IMR-90 (cell line): Measurements from ENCODE around the gene TSPEAR. TPM values are rescaled to one million over a fixed set of nuclear protein-coding genes. Genes with fewer than 3 reads are reported as not detected.

Source experiments
- ATAC-seq: fragments of 200-7000 bp; cut with Tn5 transposase; 2 replicates; pipeline ENCODE4 v1.9.1; 2020; ENCODE audit warnings: low read depth, mild to moderate bottlenecking, moderate library complexity
- BruUV-seq: library from RNA; stranded (reverse); fragments of 400-500 nt; replicated peaks from 2 replicates; lab custom pipeline; 2021; lab: Mats Ljungman, UMichigan
- CTCF ChIA-PET: fragments of 300-600 bp; formaldehyde crosslinking; extraction: SDS; loops from one replicate; lab custom pipeline; 2021; ENCODE audit warnings: antibody characterized with exemption; lab: Yijun Ruan, JAX
- POLR2A ChIA-PET: fragments of 300-600 bp; sonication (Branson Sonifier 250); formaldehyde crosslinking; loops from one replicate; lab custom pipeline; 2022; ENCODE audit warnings: antibody characterized with exemption; ENCODE audit not compliant: unreplicated experiment; lab: Charles Lee
- DNase-seq: peaks from one replicate; pipeline ENCODE4 v3.0.0; 2013
- H2AFZ ChIP-seq: replicated peaks from 2 replicates; pipeline ENCODE3; 2013; ENCODE audit warnings: low read length, mild to moderate bottlenecking; ENCODE audit not compliant: poor library complexity
- H2AK5ac ChIP-seq: 2 replicates; pipeline ENCODE4 v1.6.1; 2013; ENCODE audit warnings: low read depth, low read length, inconsistent platforms
- H2AK9ac ChIP-seq: replicated peaks from 2 replicates; pipeline ENCODE3; 2013; ENCODE audit warnings: mild to moderate bottlenecking, low read depth, low read length, moderate library complexity; ENCODE audit not compliant: poor library complexity
- H2BK120ac ChIP-seq: 2 replicates; pipeline ENCODE4 v1.6.1; 2013; ENCODE audit warnings: low read depth, low read length, inconsistent platforms
- H2BK15ac ChIP-seq: 3 replicates; pipeline ENCODE4 v1.6.1; 2013; ENCODE audit warnings: low read depth, low read length, inconsistent platforms
- H2BK20ac ChIP-seq: 2 replicates; pipeline ENCODE4 v1.6.1; 2013; ENCODE audit warnings: low read depth, mild to moderate bottlenecking, inconsistent platforms, low read length, moderate library complexity
- H2BK5ac ChIP-seq: 2 replicates; pipeline ENCODE4 v1.6.1; 2013; ENCODE audit warnings: mild to moderate bottlenecking, low read depth, low read length, inconsistent platforms; ENCODE audit not compliant: poor library complexity, severe bottlenecking
- H3K14ac ChIP-seq: replicated peaks from 2 replicates; pipeline ENCODE4 v1.6.1; 2013; ENCODE audit warnings: low read depth, low read length, inconsistent platforms
- H3K18ac ChIP-seq: 2 replicates; pipeline ENCODE4 v1.6.1; 2013; ENCODE audit warnings: low read depth, low read length, control low read depth
- H3K23ac ChIP-seq: 2 replicates; pipeline ENCODE4 v1.6.1; 2013; ENCODE audit warnings: low read depth, low read length, inconsistent platforms
- H3K27ac ChIP-seq: 2 replicates; pipeline ENCODE4 v1.5.1; 2013; ENCODE audit warnings: mild to moderate bottlenecking, control low read depth, low read length; ENCODE audit not compliant: insufficient read depth
- H3K27me3 ChIP-seq: 2 replicates; pipeline ENCODE4 v1.6.1; 2013; ENCODE audit warnings: low read length; ENCODE audit not compliant: control insufficient read depth, insufficient read depth
- H3K36me3 ChIP-seq: 2 replicates; pipeline ENCODE4 v1.6.1; 2013; ENCODE audit warnings: low read length, mixed read lengths; ENCODE audit not compliant: control insufficient read depth, insufficient read depth
- H3K4ac ChIP-seq: 2 replicates; pipeline ENCODE4 v1.6.1; 2013; ENCODE audit warnings: low read depth, low read length, inconsistent platforms
- H3K4me1 ChIP-seq: 2 replicates; pipeline ENCODE4 v1.6.1; 2013; ENCODE audit warnings: low read length, mixed read lengths; ENCODE audit not compliant: control insufficient read depth, insufficient read depth
- H3K4me2 ChIP-seq: 2 replicates; pipeline ENCODE4 v1.6.1; 2013; ENCODE audit warnings: low read depth, mild to moderate bottlenecking, control low read depth, low read length, moderate library complexity
- H3K4me3 ChIP-seq: 2 replicates; pipeline ENCODE4 v1.5.1; 2013; ENCODE audit warnings: low read depth, mild to moderate bottlenecking, control low read depth, low read length, moderate library complexity; ENCODE audit not compliant: insufficient read depth
- H3K56ac ChIP-seq: 2 replicates; pipeline ENCODE4 v1.6.1; 2013; ENCODE audit warnings: low read length, inconsistent platforms; ENCODE audit not compliant: insufficient read depth; ENCODE audit errors: extremely low read depth
- H3K79me1 ChIP-seq, 2 experiments: 2 replicates each; pipeline ENCODE4 v1.6.1; 2013; ENCODE audit warnings: low read length in 2 of 2, inconsistent platforms in 1 of 2, low read depth in 1 of 2
- H3K9ac ChIP-seq: 2 replicates; pipeline ENCODE4 v1.6.1; 2013; ENCODE audit warnings: low read depth, low read length, control low read depth
- H3K9me1 ChIP-seq: 2 replicates; pipeline ENCODE4 v1.6.1; 2013; ENCODE audit warnings: low read length, inconsistent platforms; ENCODE audit not compliant: insufficient read depth
- H3K9me3 ChIP-seq: 2 replicates; pipeline ENCODE4 v1.6.1; 2013; ENCODE audit warnings: low read length; ENCODE audit not compliant: control insufficient read depth, insufficient read depth
- H4K20me1 ChIP-seq: 2 replicates; pipeline ENCODE4 v1.6.1; 2013; ENCODE audit warnings: low read length, inconsistent platforms; ENCODE audit not compliant: insufficient read depth
- H4K5ac ChIP-seq: 2 replicates; pipeline ENCODE4 v1.6.1; 2013; ENCODE audit warnings: mild to moderate bottlenecking, low read depth, low read length, control low read depth
- H4K8ac ChIP-seq, 2 experiments: 2 replicates each; pipeline ENCODE4 v1.6.1; 2013; ENCODE audit warnings: low read depth in 2 of 2, low read length in 2 of 2, control low read depth in 1 of 2, inconsistent platforms in 1 of 2
- H4K91ac ChIP-seq: 2 replicates; pipeline ENCODE4 v1.6.1; 2013; ENCODE audit warnings: low read depth, low read length, inconsistent platforms; ENCODE audit not compliant: insufficient read depth
- BHLHE40 ChIP-seq: fragments of 150-350 bp; IDR thresholded peaks from 2 replicates; pipeline ENCODE4 v1.6.1; 2016; ENCODE audit warnings: mild to moderate bottlenecking, low read depth, low read length
- CHD1 ChIP-seq: IDR thresholded peaks from 2 replicates; pipeline ENCODE4 v1.6.1; 2012; ENCODE audit warnings: low read depth, low read length, improper control_type of control experiment
- CTCF ChIP-seq: conservative IDR thresholded peaks from 2 replicates; pipeline ENCODE4 v1.5.1; 2012; ENCODE audit warnings: mild to moderate bottlenecking, low read depth, low read length, improper control_type of control experiment
- FOS ChIP-seq: fragments of 150-350 bp; IDR thresholded peaks from 2 replicates; pipeline ENCODE4 v1.6.1; 2016; ENCODE audit warnings: low read depth, low read length
- MAZ ChIP-seq: IDR thresholded peaks from 2 replicates; pipeline ENCODE4 v1.6.1; 2012; ENCODE audit warnings: low read depth, mild to moderate bottlenecking, low read length, improper control_type of control experiment, moderate library complexity, borderline replicate concordance
- MXI1 ChIP-seq: IDR thresholded peaks from 2 replicates; pipeline ENCODE4 v1.6.1; 2012; ENCODE audit warnings: low read depth, mild to moderate bottlenecking, low read length, moderate library complexity, borderline replicate concordance
- NFE2L2 ChIP-seq: fragments of 150-350 bp; IDR thresholded peaks from 2 replicates; pipeline ENCODE4 v1.6.1; 2016; ENCODE audit warnings: low read depth, mild to moderate bottlenecking, low read length
- POLR2A ChIP-seq: IDR thresholded peaks from 2 replicates; pipeline ENCODE4 v1.6.1; 2012; ENCODE audit warnings: mild to moderate bottlenecking, low read depth, low read length
- RAD21 ChIP-seq: IDR thresholded peaks from 2 replicates; pipeline ENCODE4 v1.6.1; 2012; ENCODE audit warnings: low read length, improper control_type of control experiment
- RCOR1 ChIP-seq: IDR thresholded peaks from 2 replicates; pipeline ENCODE4 v1.6.1; 2012; ENCODE audit warnings: mild to moderate bottlenecking, low read length, improper control_type of control experiment; ENCODE audit not compliant: insufficient replicate concordance
- RFX5 ChIP-seq: IDR thresholded peaks from 2 replicates; pipeline ENCODE4 v1.8.0; 2012; ENCODE audit warnings: low read depth, mild to moderate bottlenecking, low read length, moderate library complexity
- SMC3 ChIP-seq: fragments of 150-350 bp; IDR thresholded peaks from 2 replicates; pipeline ENCODE4 v1.6.1; 2016; ENCODE audit warnings: low read depth, mild to moderate bottlenecking, antibody characterized with exemption, low read length, moderate library complexity
- WGBS, 2 experiments: methylation state at CpG; one replicate each; pipeline versions ENCODE4 v1.1.5 to v1.1.7; 2013; ENCODE audit warnings: missing lambda C conversion rate in 2 of 2; ENCODE audit not compliant: insufficient read length in 1 of 2; ENCODE audit errors: extremely low coverage in 2 of 2; 5-methylcytosine and 5-hydroxymethylcytosine counted together
- dilution Hi-C: fragments of 300-500 bp; cut with HindIII; formaldehyde crosslinking; loops from one replicate; pipeline ENCODE4 v1.14.3; 2018; ENCODE audit warnings: low sequenced_read_pairs; ENCODE audit not compliant: unreplicated experiment
- in situ Hi-C: fragments of 300-500 bp; cut with MboI; formaldehyde crosslinking; loops from 3 replicates; pipeline ENCODE4 v1.14.3; 2019; ENCODE audit warnings: low sequenced_read_pairs, inconsistent platforms, mixed read lengths
- intact Hi-C: fragments of 100-400 bp; cut with micrococcal nuclease; formaldehyde crosslinking; loops from 2 replicates; pipeline ENCODE4 v1.10.0; 2022
- polyA plus RNA-seq, 3 experiments: library from polyadenylated mRNA; depleted of rRNA; stranded (reverse); fragments of >200 nt; gene quantifications; 2 replicates each; pipeline ENCODE4 v1.2.3, GENCODE V29; 2012; ENCODE audit warnings: low replicate concordance in 1 of 3
- total RNA-seq: library from RNA; depleted of rRNA; stranded (reverse); fragments of >200 nt; gene quantifications from 2 replicates; pipeline ENCODE4 v1.2.3, GENCODE V29; 2012
- TF ChIP-seq, protein P1 (sequence below): fragments of 150-350 bp; IDR thresholded peaks from 2 replicates; pipeline ENCODE4 v1.6.1; 2017; ENCODE audit warnings: mild to moderate bottlenecking, antibody characterized with exemption, low read length, low read depth
- TF ChIP-seq, protein P2 (sequence below): fragments of 150-350 bp; IDR thresholded peaks from 2 replicates; pipeline ENCODE4 v1.6.1; 2016; ENCODE audit warnings: low read depth, mild to moderate bottlenecking, low read length, moderate library complexity, borderline replicate concordance

Gene TSPEAR
- total and polyA plus RNA-seq, 2 of the 4 experiments (the other 2 are of a cell fraction) = not detected

- H3K9me3 ChIP-seq = no peaks in the 10 kb centered on the region
- no peak overlapping the region for H2BK5ac ChIP-seq
- H2AK5ac ChIP-seq = no peak overlapping the region
- no peak overlapping the region for H2BK120ac ChIP-seq
- H3K79me1 ChIP-seq = no peaks in the 10 kb centered on the region
- peaks cover 16% of the 10 kb centered on the region for H3K27me3 ChIP-seq
- H2AK9ac ChIP-seq = no peak overlapping the region
- ATAC-seq = no peak; the same call in 1 of the 2 replicates
- H3K9ac ChIP-seq = no peak overlapping the region
- no peaks in the 10 kb centered on the region for H3K4me1 ChIP-seq
- no peak overlapping the region for H4K91ac ChIP-seq
- no peak overlapping the region for H3K27ac ChIP-seq
- POLR2A ChIA-PET = no interaction called here
- H3K23ac ChIP-seq = no peak overlapping the region
- H3K18ac ChIP-seq = no peak overlapping the region
- no peak overlapping the region for H4K5ac ChIP-seq
- H3K4ac ChIP-seq = no peak overlapping the region
- TF ChIP-seq RCOR1 = no peak
- TF ChIP-seq NFE2L2 = no peak
- TF ChIP-seq RFX5 = no peak
- no peak for TF ChIP-seq MAZ
- TF ChIP-seq MXI1 = no peak
- no peak for TF ChIP-seq CHD1
- no peak for TF ChIP-seq SMC3
- no peak for TF ChIP-seq RAD21
- no peak for TF ChIP-seq BHLHE40
- TF ChIP-seq, protein P1, sequence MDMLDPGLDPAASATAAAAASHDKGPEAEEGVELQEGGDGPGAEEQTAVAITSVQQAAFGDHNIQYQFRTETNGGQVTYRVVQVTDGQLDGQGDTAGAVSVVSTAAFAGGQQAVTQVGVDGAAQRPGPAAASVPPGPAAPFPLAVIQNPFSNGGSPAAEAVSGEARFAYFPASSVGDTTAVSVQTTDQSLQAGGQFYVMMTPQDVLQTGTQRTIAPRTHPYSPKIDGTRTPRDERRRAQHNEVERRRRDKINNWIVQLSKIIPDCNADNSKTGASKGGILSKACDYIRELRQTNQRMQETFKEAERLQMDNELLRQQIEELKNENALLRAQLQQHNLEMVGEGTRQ = no peak
- TF ChIP-seq, protein P2, sequence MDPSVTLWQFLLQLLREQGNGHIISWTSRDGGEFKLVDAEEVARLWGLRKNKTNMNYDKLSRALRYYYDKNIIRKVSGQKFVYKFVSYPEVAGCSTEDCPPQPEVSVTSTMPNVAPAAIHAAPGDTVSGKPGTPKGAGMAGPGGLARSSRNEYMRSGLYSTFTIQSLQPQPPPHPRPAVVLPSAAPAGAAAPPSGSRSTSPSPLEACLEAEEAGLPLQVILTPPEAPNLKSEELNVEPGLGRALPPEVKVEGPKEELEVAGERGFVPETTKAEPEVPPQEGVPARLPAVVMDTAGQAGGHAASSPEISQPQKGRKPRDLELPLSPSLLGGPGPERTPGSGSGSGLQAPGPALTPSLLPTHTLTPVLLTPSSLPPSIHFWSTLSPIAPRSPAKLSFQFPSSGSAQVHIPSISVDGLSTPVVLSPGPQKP = no peak
- TF ChIP-seq FOS = no peak
- no peak for TF ChIP-seq CTCF
- no peak for TF ChIP-seq POLR2A
- H4K20me1 ChIP-seq = no peaks in the 10 kb centered on the region
- no TSS peak for BruUV-seq
- CTCF ChIA-PET = no interaction called here
- H3K14ac ChIP-seq = no peak overlapping the region
- no peak overlapping the region for H3K56ac ChIP-seq
- H3K4me3 ChIP-seq = no peak overlapping the region
- H2AFZ ChIP-seq = no peak overlapping the region
- no peak overlapping the region for H3K4me2 ChIP-seq
- DNase-seq = no peak
- no peaks in the 10 kb centered on the region for H3K9me1 ChIP-seq
- H3K36me3 ChIP-seq = no peaks in the 10 kb centered on the region
- intact Hi-C loops (no loop called here), in situ Hi-C loops (no loop called here), dilution Hi-C loops (no loop called here)
- no peak overlapping the region for H2BK20ac ChIP-seq
- no peak overlapping the region for H2BK15ac ChIP-seq
- no peak overlapping the region for H4K8ac ChIP-seq
- 39% methylated on average over 15 of the region's 30 CpGs; no CpG with 5 or more reads in 1 of the 2 experiments for WGBS, 2 experiments
These were observed 153.7 kb downstream of the TSPEAR start for GRCh38 chr21:44557491-44558328.
